ENCODE data around the gene ABHD6.
"Not testable (repeated sequence)": the region's sequence is repeated elsewhere in the genome, so short reads cannot be mapped to it uniquely, and the experiment has no call there.

The ABHD6 gene

DNA sequence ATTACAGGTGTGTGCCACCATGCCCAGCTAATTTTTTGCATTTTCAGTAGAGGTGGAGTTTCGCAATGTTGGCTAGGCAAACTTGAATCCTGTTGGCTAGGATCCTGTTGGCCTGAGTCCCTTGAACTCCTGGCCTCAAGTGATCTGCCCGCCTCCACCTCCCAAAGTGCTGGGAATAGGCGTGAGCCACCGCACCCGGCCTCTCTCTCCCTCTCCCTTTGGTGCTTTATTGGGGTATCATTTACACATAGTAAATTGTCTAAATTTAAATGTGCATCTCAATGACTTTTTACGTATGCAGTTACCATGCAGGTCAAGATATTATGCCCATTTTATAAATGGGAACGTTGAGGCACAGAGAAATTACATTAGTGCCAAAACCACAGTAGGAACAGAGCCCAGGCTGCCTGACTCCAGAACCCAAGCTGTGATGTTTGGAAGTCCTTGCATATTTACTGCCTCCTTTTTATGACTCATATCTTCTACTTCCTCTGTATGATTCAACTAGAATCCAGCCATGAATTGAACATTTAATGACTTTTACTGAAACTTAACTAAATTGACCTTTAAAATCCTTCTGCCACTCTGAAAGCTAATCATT, 34.4 kb downstream of the ABHD6 start:
- peak overlapping the region; percentile 3 for H3K4me3 ChIP-seq (replicated peaks; ENCODE audit: low read depth, low read length)
- TF ChIP-seq CTCF (IDR thresholded peaks at IDR 0.05; ENCODE audit: low read length, missing control alignments) = no peak
- peak; percentile 92 for DNase-seq (ENCODE audit: low read depth)

DNA sequence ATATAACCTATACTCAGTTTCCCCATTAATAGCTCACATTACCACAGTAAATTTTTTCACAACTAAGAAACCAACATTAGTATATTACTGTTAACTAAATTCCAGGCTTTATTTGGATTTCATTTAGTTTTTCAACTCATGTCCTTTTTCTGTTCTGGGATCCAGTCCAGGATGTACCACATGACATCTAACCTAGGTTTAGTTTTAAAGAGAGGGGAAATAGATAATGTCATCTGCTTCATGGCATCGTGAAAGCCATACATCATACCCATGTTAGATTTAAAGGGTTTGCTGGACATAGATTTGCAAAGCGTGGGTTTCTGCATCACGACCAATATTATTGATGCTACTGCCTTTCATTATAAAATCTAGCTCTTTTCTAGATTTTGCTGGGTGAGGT, 35.3 kb downstream of the ABHD6 start:
- no peak overlapping the region for H3K4me3 ChIP-seq (replicated peaks; ENCODE audit: low read depth, low read length)
- DNase-seq (ENCODE audit: low read depth) = peak; percentile 28
- no peak for TF ChIP-seq CTCF (IDR thresholded peaks at IDR 0.05; ENCODE audit: low read length, missing control alignments)

DNA sequence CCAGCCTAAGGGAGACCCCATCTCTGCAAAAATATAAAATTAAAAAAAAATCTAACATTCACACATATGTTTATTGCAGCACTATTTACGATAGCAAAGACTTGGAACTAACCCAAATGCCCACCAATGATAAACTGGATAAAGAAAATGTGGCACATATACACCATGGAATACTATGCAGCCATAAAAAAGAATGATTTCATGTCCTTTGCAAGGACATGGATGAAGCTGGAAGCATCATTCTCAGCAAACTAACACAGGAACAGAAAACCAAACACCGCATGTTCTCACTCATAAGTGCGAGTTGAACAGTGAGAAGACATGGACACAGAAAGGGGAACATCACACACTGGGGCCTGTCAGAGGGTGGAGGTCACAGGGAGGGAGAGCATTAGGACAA, 35.8 kb downstream of the ABHD6 start:
- not testable (repeated sequence) for DNase-seq (ENCODE audit: low read depth); H3K4me3 ChIP-seq (replicated peaks; ENCODE audit: low read depth, low read length)

DNA sequence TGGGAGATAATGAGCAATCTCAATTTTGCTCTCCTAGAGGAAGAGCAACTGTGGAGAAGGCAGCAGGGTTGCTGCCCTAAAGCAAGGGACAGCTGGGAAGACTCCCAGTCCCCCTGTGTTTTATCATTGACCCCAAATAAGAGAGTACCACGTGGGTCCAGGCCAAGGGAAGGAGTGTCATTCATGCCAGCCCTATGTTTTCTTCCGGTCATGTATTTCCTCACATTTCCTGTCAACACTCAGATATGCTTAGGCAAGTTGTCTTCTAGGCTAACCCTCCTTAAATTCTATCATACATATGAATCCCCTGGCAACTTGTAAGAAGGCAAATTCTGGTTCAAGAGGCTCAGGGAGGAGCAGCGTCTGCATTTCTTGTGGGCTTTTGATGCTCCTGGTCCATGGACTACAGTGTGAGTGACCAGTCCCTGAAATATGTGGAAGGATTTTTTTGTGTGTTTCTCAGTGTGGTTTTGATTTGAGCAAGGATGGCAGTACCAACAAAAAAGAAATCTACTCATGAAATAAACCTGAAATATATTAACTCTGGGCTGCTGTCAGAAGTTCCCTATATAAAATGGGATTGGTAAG, 36.5 kb downstream of the ABHD6 start:
- TF ChIP-seq CTCF (IDR thresholded peaks at IDR 0.05; ENCODE audit: low read length, missing control alignments) = no peak
- DNase-seq (ENCODE audit: low read depth) = peak; percentile 57
- H3K4me3 ChIP-seq (replicated peaks; ENCODE audit: low read depth, low read length) = no peak overlapping the region

DNA sequence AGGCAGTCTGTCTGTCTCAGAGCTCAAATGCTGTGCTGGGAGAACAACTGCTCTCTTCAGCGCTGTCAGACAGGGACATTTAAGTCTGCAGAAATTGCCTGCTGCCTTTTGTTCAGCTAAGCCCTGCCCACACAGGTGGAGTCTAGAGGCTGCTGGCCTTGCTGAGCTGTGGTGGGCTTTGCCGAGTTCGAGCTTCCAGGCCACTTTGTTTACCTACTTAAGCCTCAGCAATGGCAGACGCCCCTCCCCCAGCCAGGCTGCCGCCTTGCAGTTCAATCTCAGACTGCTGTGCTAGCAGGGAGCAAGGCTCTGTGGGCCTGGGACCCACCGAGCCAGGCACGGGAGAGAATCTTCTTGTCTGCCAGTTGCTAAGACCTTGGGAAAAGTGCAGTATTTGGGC, 43.5 kb downstream of the ABHD6 start:
- no peak overlapping the region for H3K4me3 ChIP-seq (replicated peaks; ENCODE audit: low read depth, low read length)
- no peak for TF ChIP-seq CTCF (IDR thresholded peaks at IDR 0.05; ENCODE audit: low read length, missing control alignments)
- no peak for DNase-seq (ENCODE audit: low read depth)

GRCh38 chr3:58285334-58285733, 47.7 kb downstream of the ABHD6 start:
- no peak for DNase-seq (ENCODE audit: low read depth)
- H3K4me3 ChIP-seq (replicated peaks; ENCODE audit: low read depth, low read length) = no peak overlapping the region
- no peak for TF ChIP-seq CTCF (IDR thresholded peaks at IDR 0.05; ENCODE audit: low read length, missing control alignments)

DNA sequence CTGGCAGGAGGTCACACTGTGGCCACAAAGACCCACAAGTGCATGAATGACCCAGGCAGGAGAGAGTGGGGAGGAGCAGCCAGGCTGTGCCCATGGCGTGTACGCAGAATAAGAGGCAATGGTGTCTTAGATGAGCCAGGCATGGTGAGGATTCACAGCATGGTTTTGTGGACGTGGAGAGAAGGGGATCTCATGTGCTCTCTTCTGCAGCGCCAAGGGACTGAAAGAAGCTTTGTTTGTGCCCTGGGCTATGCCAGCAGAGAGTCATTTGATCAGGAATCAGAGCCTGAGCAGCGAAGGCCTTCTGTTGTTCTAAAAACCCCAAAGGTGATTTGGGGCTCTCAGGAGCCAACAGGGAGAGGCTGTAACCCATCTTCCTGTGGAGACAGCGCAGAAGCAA, 49.8 kb downstream of the ABHD6 start:
- no peak for DNase-seq (ENCODE audit: low read depth)
- no peak for TF ChIP-seq CTCF (IDR thresholded peaks at IDR 0.05; ENCODE audit: low read length, missing control alignments)
- no peak overlapping the region for H3K4me3 ChIP-seq (replicated peaks; ENCODE audit: low read depth, low read length)

All from fibroblast of pulmonary artery (primary cell).